ENCODE measurements around the gene NHLH1. TPM values are rescaled to one million over a fixed set of nuclear protein-coding genes. Genes with fewer than 3 reads are reported as not detected.

Gene NHLH1
- total RNA-seq, 5 donors from 2014 or later (not counting 1 experiment from before 2014, with no cell fraction given): 0.16 to 0.38 (median 0.38) TPM; not detected in 2

DNA sequence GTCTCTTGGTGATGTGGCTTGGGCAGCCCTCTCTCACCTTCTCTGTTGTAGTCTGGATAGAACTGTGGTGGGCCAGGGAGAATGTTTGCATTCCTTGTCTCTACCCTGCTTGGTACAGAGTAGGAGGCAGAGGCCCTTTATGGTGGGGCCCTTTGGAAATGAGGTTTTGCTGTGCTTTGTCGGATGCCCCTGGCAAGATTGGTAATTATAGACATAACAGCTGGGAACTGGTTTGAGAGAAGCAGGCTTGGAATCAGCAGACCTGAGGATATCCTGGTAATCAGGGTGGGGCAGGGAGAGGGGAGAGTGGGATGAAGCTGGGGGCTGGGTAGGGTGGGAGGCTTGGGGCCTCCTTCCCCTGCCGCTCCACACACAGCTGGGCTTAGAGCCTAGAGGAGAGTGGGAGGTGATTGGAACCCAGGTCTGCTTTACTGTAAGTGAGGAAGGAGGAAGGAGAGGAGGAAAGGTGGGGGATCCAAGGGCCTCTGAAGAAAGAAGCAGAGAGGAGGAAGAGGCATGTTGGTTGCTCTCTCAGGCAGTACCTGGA is 38.5 kb downstream of the NHLH1 start:
- peaks cover 6 to 11% (median 8%) of the 10 kb centered on the region in 3 donors for H3K4me1 Mint-ChIP-seq
- CTCF ChIA-PET: interaction anchor here in 1 of 2 donors (1.0 kb wide), 1 partner anchor 135 kb away, joined by 3 read pairs; no protein-coding TSS in a partner anchor
- Histone ChIP-seq H3K36me3 (ENCODE audit: control insufficient read depth in 2 of 2, extremely low read depth in 1 of 2, insufficient read depth in 1 of 2, low read length in 1 of 2) (no peaks in the 10 kb centered on the region), H3K27me3 (replicated peaks in 1 of 2; ENCODE audit: control insufficient read depth in 2 of 2, extremely low read depth in 1 of 2, insufficient read depth in 2 of 2, low read length in 1 of 2) (peaks cover 0 to 30% of the 10 kb centered on the region in 2 experiments), H3K4me3 (ENCODE audit: control insufficient read depth in 1 of 2, extremely low read depth in 1 of 2, low read length in 1 of 2) (no peak overlapping the region), H3K4me1 (ENCODE audit: control insufficient read depth in 1 of 2, extremely low read depth in 1 of 2, insufficient read depth in 2 of 2, low read length in 2 of 2) (peaks cover 0 to 11% of the 10 kb centered on the region in 2 experiments), H3K9me3 (no peaks in the 10 kb centered on the region), H3K27ac (ENCODE audit: low read length) (no peak overlapping the region)
- H3K9me3 Mint-ChIP-seq: no peaks in the 10 kb centered on the region
- no peak overlapping the region for H3K4me3 Mint-ChIP-seq
- DNase-seq: no peak
- POLR2A ChIA-PET: no interaction called here
- peaks cover 7 to 23% of the 10 kb centered on the region in 2 donors for H3K27me3 Mint-ChIP-seq
- H3K36me3 Mint-ChIP-seq: no peaks in the 10 kb centered on the region
- H3K27ac Mint-ChIP-seq: no peak overlapping the region
- 100% methylated on average over 1 of the region's 2 CpGs for WGBS (ENCODE audit: insufficient coverage)
- no peak for ATAC-seq (replicated peaks in 1 of 4)

DNA sequence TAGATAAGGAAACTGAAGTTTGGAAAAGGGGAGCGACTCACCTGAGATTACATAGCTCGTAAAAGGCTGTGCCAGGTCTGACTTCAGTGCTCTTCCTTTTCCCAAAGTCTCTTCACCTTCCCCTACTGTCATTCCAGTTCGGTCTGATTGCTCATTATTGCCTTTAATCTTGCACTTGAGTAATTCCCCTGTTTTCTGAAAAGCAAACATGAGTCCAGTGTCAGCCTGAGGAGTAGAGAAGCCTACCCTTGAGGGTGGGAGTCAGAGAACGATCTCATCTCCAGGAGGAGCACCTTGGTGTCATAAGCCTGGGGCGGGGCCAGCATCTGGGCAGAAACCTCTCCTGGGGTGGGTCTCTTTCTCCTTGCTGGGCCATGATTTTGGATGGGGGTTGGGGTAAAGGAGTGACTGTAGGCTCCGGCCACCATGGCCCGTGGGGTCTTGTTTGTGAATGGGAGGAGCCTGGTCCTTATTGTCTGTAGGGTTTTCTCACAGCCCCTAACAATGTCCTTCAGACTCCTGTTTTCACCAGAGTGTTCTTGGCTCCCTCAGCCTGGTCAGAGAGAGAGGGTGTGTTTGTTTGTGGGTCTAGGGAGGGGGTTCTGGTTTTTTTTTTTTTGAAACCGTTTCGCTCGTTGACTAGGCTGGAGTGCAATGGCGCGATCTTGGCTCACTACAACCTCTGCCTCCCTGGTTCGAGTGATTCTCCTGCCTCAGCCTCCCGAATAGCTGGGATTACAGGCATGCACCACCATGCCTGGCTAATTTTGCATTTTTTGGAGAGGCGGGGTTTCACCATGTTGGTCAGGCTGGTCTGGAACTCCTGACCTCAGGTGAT is 39.5 kb downstream of the NHLH1 start:
- H3K4me3 ChIP-seq (ENCODE audit: control insufficient read depth in 1 of 2, extremely low read depth in 1 of 2, low read length in 1 of 2): no peak overlapping the region
- H3K36me3 ChIP-seq (ENCODE audit: control insufficient read depth in 2 of 2, extremely low read depth in 1 of 2, insufficient read depth in 1 of 2, low read length in 1 of 2): no peaks in the 10 kb centered on the region
- Mint-ChIP-seq H3K27ac (no peak overlapping the region), H3K9me3 (no peaks in the 10 kb centered on the region), H3K36me3 (no peaks in the 10 kb centered on the region), H3K4me3 (no peak overlapping the region), H3K27me3 (peaks cover 6 to 20% of the 10 kb centered on the region in 2 donors), H3K4me1 (peaks cover 3 to 7% (median 5%) of the 10 kb centered on the region in 3 donors)
- ATAC-seq (replicated peaks in 1 of 4) (no peak), DNase-seq (no peak)
- CTCF ChIA-PET: interaction anchor here in 1 of 2 donors (0.8 kb wide), 1 partner anchor 35 kb away, joined by 4 read pairs; no protein-coding TSS in a partner anchor
- no peak overlapping the region for H3K27ac ChIP-seq (ENCODE audit: low read length)
- WGBS (ENCODE audit: insufficient coverage): 87% methylated on average over 7 of the region's 15 CpGs
- H3K9me3 ChIP-seq: no peaks in the 10 kb centered on the region
- POLR2A ChIA-PET: no interaction called here
- peaks cover 0 to 21% of the 10 kb centered on the region in 2 experiments for H3K27me3 ChIP-seq (replicated peaks in 1 of 2; ENCODE audit: control insufficient read depth in 2 of 2, extremely low read depth in 1 of 2, insufficient read depth in 2 of 2, low read length in 1 of 2)
- H3K4me1 ChIP-seq (ENCODE audit: control insufficient read depth in 1 of 2, extremely low read depth in 1 of 2, insufficient read depth in 2 of 2, low read length in 2 of 2): peaks cover 0 to 2% of the 10 kb centered on the region in 2 experiments

DNA sequence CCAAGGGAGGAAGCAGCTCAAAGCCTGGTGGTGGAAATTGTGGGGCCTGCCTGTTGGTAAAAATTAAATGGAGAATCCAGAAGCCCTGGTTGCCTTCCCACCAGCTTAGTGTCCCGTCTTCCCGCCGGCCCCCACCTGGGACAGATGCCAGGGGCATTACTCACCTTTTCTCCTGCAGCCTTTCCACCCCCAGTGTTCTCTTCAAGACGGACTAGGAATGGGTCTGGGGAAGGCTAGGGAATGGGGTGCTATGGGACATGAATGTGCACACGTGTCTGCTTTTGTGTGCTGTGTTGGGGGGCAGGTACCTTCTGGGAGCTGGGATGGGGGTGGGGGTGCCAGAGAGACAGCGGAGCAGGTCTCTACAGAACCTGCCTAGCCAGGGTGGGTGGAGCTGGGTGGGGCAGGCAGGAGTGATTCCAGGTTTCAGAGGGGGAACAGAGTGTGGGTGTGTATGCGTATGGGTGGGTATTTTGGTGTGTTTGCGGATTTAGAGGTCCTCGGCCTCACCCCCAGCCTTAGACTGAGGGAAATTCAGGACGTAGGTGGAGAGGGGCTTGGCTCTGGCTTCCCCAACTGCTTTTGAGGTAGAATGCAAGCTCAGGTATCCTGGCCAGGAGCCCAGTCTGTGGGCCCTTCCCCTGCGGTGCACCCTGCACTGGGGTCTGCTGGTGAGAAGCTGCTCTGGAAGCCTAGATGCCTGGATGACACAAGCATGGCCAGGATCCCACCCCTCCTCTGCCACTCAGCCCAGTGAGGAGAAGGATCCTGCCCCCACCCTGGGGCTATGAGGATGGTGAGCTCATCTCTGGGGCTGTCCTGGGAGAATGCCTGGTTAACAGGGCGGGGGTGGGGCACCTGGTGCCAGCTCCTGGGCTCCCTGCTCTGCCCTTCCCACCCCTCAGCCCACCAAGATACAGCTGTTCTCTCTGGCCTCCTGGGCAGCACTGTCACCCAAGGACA is 41.2 kb downstream of the NHLH1 start:
- Histone ChIP-seq H3K36me3 (ENCODE audit: control insufficient read depth in 2 of 2, extremely low read depth in 1 of 2, insufficient read depth in 1 of 2, low read length in 1 of 2) (no peaks in the 10 kb centered on the region), H3K4me1 (ENCODE audit: control insufficient read depth in 1 of 2, extremely low read depth in 1 of 2, insufficient read depth in 2 of 2, low read length in 2 of 2) (no peaks in the 10 kb centered on the region), H3K27me3 (replicated peaks in 1 of 2; ENCODE audit: control insufficient read depth in 2 of 2, extremely low read depth in 1 of 2, insufficient read depth in 2 of 2, low read length in 1 of 2) (peaks cover 0 to 8% of the 10 kb centered on the region in 2 experiments), H3K27ac (ENCODE audit: low read length) (no peak overlapping the region), H3K9me3 (no peaks in the 10 kb centered on the region), H3K4me3 (ENCODE audit: control insufficient read depth in 1 of 2, extremely low read depth in 1 of 2, low read length in 1 of 2) (no peak overlapping the region)
- whole genome bisulfite sequencing (ENCODE audit: insufficient coverage): 94% methylated on average over 8 of the region's 12 CpGs
- POLR2A ChIA-PET: interaction anchor here in 1 of 2 donors (0.5 to 0.7 kb wide), 2 partner anchors 210 to 402 kb away, joined by 3 to 4 read pairs; no protein-coding TSS in a partner anchor
- Mint-ChIP-seq H3K36me3 (no peaks in the 10 kb centered on the region), H3K9me3 (no peaks in the 10 kb centered on the region), H3K27me3 (peaks cover 0 to 3% of the 10 kb centered on the region in 2 donors), H3K4me1 (no peaks in the 10 kb centered on the region), H3K27ac (no peak overlapping the region), H3K4me3 (no peak overlapping the region)
- DNase-seq (peak in 1 of 35 experiments; percentile 3), ATAC-seq (replicated peaks in 1 of 4) (no peak)
- CTCF ChIA-PET: interaction anchor here in 1 of 2 donors (0.6 kb wide), 1 partner anchor 267 kb away, joined by 3 read pairs; no protein-coding TSS in a partner anchor

- WGBS (ENCODE audit: insufficient coverage): 79% methylated on average over 3 of the region's 4 CpGs
Observed at GRCh38 chr1:160408864-160409263, 42.0 kb downstream of the NHLH1 start.

DNA sequence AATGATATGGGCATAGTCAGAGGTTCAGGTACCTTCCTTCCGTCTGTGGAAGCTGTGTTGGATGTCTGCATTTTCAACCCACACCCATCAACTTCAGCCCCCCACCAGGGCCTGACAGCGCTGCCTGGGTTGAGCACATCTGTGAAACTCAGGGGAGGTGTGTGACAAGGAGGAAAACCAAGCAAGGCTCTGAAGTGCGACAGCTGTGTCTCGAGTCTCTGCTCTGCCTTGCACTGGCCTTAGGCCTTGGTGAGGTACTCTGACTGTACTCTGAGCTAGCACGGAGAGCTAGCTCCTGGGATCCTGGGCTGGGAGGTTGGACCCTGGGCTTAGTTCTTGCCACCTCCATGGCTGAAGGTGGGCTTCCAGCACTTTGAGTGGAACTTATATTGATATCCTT is 42.6 kb downstream of the NHLH1 start:
- H3K9me3 ChIP-seq: no peaks in the 10 kb centered on the region
- H3K27me3 Mint-ChIP-seq: no peaks in the 10 kb centered on the region
- no peaks in the 10 kb centered on the region for H3K4me1 Mint-ChIP-seq
- H3K4me3 Mint-ChIP-seq: no peak overlapping the region
- DNase-seq: no peak
- no peak overlapping the region for H3K27ac Mint-ChIP-seq
- ChIA-PET POLR2A (no interaction called here), CTCF (no interaction called here)
- no peak overlapping the region for H3K4me3 ChIP-seq (ENCODE audit: control insufficient read depth in 1 of 2, extremely low read depth in 1 of 2, low read length in 1 of 2)
- H3K4me1 ChIP-seq (ENCODE audit: control insufficient read depth in 1 of 2, extremely low read depth in 1 of 2, insufficient read depth in 2 of 2, low read length in 2 of 2): no peaks in the 10 kb centered on the region
- peaks cover 0 to 8% of the 10 kb centered on the region in 2 experiments for H3K27me3 ChIP-seq (replicated peaks in 1 of 2; ENCODE audit: control insufficient read depth in 2 of 2, extremely low read depth in 1 of 2, insufficient read depth in 2 of 2, low read length in 1 of 2)
- no peak overlapping the region for H3K27ac ChIP-seq (ENCODE audit: low read length)
- no peak for ATAC-seq (replicated peaks in 1 of 4)
- no peaks in the 10 kb centered on the region for H3K36me3 Mint-ChIP-seq
- H3K9me3 Mint-ChIP-seq: no peaks in the 10 kb centered on the region
- WGBS (ENCODE audit: insufficient coverage): 55% methylated on average over 3 of the region's 5 CpGs
- H3K36me3 ChIP-seq (ENCODE audit: control insufficient read depth in 2 of 2, extremely low read depth in 1 of 2, insufficient read depth in 1 of 2, low read length in 1 of 2): no peaks in the 10 kb centered on the region

More at GRCh38 chr1:160408864-160409263, 42.0 kb downstream of the NHLH1 start:
- ATAC-seq (replicated peaks in 1 of 4) (no peak), DNase-seq (peak in 1 of 35 experiments; percentile 11)
- Mint-ChIP-seq H3K27me3 (no peaks in the 10 kb centered on the region), H3K4me3 (no peak overlapping the region), H3K27ac (no peak overlapping the region), H3K9me3 (no peaks in the 10 kb centered on the region), H3K36me3 (no peaks in the 10 kb centered on the region), H3K4me1 (no peaks in the 10 kb centered on the region)
- POLR2A ChIA-PET: interaction anchor here in 1 of 2 donors (0.7 kb wide), 1 partner anchor 209 kb away, joined by 3 read pairs; no protein-coding TSS in a partner anchor
- H3K4me1 ChIP-seq (ENCODE audit: control insufficient read depth in 1 of 2, extremely low read depth in 1 of 2, insufficient read depth in 2 of 2, low read length in 2 of 2): no peaks in the 10 kb centered on the region
- H3K27me3 ChIP-seq (replicated peaks in 1 of 2; ENCODE audit: control insufficient read depth in 2 of 2, extremely low read depth in 1 of 2, insufficient read depth in 2 of 2, low read length in 1 of 2): peaks cover 0 to 8% of the 10 kb centered on the region in 2 experiments
- CTCF ChIA-PET: no interaction called here
- H3K36me3 ChIP-seq (ENCODE audit: control insufficient read depth in 2 of 2, extremely low read depth in 1 of 2, insufficient read depth in 1 of 2, low read length in 1 of 2): no peaks in the 10 kb centered on the region
- H3K9me3 ChIP-seq: no peaks in the 10 kb centered on the region
- no peak overlapping the region for H3K4me3 ChIP-seq (ENCODE audit: control insufficient read depth in 1 of 2, extremely low read depth in 1 of 2, low read length in 1 of 2)
- H3K27ac ChIP-seq (ENCODE audit: low read length): no peak overlapping the region
